Skin of body (tissue), 2 donors: ENCODE results near the gene ADGRF5. TPM values are rescaled to one million over a fixed set of nuclear protein-coding genes. Genes with fewer than 3 reads are reported as not detected.
"Not testable (repeated sequence)": the region's sequence is repeated elsewhere in the genome, so short reads cannot be mapped to it uniquely, and the experiment has no call there.

Source experiments
- DNase-seq: peaks from one replicate; lab custom pipeline; 2025; lab: John Stamatoyannopoulos, UW
- total RNA-seq: library from RNA; depleted of rRNA; stranded (reverse); fragments of >200 nt; gene quantifications from one replicate; pipeline ENCODE4 v1.2.3, GENCODE V29; 2014

ADGRF5 gene
- total RNA-seq, 1 donor from 2014 or later, result 24.4 TPM

GRCh38 chr6:46891252-46891795 lies 30.4 kb downstream of the ADGRF5 start:
- DNase-seq, result no peak

GRCh38 chr6:46888578-46888977 lies 33.2 kb downstream of the ADGRF5 start:
- DNase-seq, result no peak

GRCh38 chr6:46888031-46888430 lies 33.7 kb downstream of the ADGRF5 start:
- no peak for DNase-seq

DNA sequence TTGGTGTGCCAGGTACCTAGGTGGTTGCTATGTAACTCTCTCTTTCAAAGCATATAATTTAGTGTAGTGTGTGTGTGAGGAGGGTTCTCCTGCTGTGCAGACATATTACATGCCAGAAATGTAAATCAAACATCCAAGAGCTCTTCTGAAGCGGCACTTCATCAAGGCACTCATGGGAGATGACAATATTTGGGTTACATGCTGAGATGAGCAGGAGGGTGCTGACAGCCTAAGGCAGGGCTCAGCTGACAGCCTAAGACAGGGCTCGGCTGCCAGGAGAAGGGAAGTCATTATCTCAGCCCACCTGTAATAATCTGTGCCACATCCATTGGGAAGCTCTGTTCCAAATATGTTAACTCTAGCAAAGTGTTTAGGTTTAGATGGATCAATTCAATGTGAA lies 39.1 kb downstream of the ADGRF5 start:
- no peak for DNase-seq

DNA sequence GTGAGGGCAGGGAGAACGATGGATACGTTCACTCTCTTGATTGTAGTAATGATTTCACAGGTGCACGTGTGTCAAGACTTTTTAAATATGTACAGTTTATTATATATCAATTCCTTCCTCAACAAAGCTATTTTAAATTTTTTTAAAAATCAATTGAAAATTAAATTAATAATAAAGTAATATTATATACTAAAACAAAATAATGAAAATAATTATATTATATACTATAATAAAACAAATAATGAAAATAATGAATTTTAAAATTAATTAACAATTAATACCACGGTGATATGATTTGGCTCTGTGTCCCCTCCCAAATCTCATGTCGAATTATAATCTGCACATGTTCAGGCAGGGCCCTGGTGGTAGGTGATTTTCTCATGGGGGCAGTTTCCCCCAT lies 42.7 kb downstream of the ADGRF5 start:
- no peak for DNase-seq

- DNase-seq, result no peak
These were observed 45.6 kb downstream of the ADGRF5 start for GRCh38 chr6:46876126-46876525.

GRCh38 chr6:46867411-46867810 lies 54.3 kb downstream of the ADGRF5 start:
- no peak for DNase-seq

GRCh38 chr6:46865221-46865620 lies 56.5 kb downstream of the ADGRF5 start:
- no peak for DNase-seq

DNA sequence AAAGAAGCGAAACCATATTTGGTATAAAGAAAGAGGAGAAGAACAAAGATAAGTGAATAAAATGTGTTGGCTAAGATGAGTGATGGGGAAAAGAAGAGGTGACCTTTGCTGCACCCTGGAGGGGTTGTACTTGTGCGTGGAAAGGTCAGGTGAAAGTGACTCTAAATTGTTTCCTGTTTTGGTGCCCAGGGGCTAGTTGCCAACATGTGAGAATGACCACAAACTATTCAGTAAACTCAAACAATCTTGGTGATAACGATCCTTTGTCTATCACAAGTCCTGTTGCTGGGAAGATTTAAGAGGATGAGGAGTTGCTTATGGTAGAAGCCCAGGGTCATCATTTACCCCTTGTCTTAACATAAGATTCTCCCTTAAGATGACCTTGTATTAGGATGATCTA lies 57.9 kb downstream of the ADGRF5 start:
- no peak for DNase-seq

GRCh38 chr6:46862381-46862780 lies 59.4 kb downstream of the ADGRF5 start:
- no peak for DNase-seq

DNA sequence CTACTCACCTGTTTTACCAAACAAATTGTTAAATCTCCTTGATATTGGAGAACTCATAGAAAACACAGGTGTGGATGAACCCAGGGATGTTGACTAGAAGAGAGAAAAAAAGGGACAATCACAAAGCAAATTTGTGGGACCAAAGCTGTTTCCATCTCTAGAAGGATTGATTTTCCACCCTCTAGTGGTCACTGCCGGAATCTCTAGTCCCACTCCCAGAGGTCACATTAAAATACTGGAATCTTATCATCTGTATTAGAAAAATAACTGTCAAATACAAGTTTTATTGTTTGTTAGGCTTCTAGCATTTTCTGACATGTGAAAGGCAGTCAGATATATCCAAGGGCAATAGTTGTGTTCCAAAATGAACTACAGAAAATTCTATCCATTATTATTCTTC lies 65.8 kb downstream of the ADGRF5 start:
- DNase-seq, result not testable (repeated sequence)

- DNase-seq, result not testable (repeated sequence)
These were observed 70.2 kb downstream of the ADGRF5 start for GRCh38 chr6:46851576-46851975.

- DNase-seq, result no peak
These were observed 70.9 kb downstream of the ADGRF5 start for GRCh38 chr6:46850792-46851191.

DNA sequence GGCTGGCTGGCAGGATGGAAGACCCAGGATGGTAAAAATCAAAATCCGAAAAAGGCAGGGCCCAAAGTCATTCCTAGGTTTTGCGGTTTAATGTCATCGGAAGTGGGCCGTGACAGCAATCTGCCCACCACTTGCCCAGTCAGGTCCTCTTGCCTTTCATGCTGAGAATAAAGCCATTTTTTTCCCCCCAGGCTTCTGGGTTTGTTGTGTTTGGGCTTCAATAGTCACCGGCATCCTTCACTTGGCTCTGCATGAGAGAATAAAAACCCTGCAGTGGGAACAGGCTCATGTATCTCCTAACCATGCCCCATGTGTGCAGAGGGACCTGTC lies 72.4 kb downstream of the ADGRF5 start:
- DNase-seq, result no peak

DNA sequence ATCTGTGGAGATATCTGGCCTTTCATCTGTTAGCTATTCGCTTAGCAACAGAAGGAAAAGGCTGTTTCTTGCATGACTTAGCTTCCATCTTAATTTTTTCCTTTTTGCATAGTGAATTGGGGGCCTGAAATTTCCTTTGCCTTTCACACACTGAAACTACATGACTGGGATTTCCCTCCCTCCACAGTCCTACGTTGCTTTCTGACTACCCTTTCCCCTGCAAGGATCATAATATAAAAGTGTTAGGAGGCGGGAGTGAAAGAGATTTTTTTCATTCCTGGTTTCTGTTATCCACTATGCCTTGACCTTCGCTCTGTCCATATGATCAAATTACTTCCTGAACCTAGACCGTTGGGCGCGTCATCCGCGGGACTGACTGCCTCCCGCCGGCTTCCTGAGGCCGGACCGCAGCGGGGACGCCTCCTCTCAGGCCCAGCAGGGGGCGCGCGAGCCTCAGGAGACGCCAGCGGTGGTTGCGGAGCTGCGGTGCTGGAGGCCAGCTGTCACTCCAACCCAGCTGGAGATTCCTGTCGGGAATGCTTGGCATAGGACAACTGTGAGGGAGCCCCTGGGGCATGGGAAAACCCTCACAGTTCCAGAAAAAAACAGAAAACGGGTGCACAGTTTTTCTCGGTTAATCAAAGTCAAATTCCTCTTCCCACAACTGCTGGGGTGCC lies 72.9 kb downstream of the ADGRF5 start:
- DNase-seq, result peak; percentile 72

- DNase-seq, result no peak
These were observed 76.6 kb downstream of the ADGRF5 start for GRCh38 chr6:46845126-46845525.

- not testable (repeated sequence) for DNase-seq
These were observed 79.4 kb downstream of the ADGRF5 start for GRCh38 chr6:46842252-46842846.

DNA sequence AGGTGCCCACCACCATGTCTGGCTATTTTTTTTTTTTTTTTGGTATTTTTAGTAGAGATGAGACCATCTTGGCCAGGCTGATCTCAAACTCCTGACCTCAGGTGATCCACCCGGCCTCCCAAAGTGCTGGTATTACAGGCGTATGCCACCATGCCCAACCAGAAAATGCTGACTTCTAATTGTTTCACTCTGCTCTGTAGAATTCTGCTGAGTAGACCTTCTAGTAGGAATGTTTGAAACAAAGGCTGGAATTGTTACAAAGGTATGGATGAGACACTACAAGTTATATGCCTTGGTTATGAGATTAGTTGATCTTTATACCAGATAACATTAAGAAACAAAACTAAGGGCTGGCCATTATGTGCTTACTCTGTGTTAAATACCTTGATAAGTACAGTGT lies 83.7 kb downstream of the ADGRF5 start:
- no peak for DNase-seq

DNA sequence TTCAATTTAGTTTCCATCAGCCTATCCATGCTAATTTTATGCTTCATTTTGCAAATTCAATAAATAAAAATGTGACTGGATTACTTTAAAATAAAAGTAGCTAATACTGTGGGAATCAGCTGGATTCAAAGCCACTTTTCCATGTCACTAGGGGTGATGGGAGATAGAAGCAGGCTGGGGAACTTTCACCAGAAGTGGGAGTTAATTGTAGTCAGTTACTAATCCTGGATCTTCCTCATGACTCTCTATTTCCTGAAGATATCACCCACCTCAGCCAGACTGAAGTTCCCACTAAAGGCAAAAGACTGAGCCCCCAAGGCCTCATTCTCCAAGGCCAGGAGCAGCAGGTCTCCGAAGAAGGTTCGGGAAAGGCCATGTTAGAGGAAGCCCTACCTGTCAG lies 86.7 kb downstream of the ADGRF5 start:
- not testable (repeated sequence) for DNase-seq

DNA sequence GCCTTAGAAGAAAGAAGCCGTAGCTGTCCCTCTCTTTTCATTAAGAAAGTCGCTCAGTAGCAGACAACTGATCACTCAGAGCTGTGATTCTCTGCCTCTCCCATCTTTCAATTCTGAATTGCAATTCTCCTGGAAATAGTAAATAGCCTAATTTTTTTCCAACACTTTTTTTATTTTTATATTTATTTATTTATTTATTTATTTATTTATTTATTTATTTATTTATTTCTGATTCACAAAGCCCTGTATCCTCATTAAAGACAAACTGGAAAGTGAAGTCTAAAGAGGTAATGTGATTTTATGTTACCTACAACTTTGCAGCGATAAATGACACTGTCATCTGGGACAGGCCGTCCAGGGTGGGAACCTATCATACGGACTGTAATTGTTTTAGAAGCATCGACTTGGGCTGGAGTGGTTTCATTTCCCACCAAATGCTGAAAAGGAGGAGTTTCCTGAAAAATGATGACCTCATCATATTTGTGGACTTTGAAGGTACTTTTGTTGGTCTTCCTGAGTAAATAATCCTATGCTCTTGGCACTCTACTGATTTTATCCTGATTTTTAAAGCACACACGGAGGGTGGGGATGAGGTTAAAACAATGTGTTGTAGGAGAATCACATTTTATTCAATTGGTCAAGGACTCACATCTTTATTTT lies 87.4 kb downstream of the ADGRF5 start:
- DNase-seq, result not testable (repeated sequence)

DNA sequence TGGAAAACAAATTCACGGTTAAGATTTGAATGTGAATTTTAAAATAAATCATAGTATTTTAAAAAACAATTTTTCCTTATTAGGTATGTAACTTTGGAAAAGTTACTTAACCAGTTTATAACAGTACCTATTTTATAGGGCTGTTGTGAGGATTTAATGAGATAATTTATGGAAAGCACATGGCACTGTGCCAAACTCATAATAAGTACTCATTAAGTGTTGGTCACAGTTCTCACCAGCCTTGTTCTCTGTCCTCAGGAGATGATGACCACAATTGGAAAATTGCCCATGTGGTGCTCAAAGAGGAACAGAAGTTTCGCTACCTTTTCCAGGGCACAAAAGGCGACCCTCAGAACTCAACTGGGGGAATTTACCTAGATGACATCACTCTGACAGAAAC lies 88.9 kb downstream of the ADGRF5 start:
- no peak for DNase-seq

- no peak for DNase-seq
These were observed 92.8 kb downstream of the ADGRF5 start for GRCh38 chr6:46828939-46829338.

GRCh38 chr6:46821458-46821881 lies 100.3 kb downstream of the ADGRF5 start:
- no peak for DNase-seq
